Measurements from ENCODE around the gene P2RY8.
"Not testable (repeated sequence)": the region's sequence is repeated elsewhere in the genome, so short reads cannot be mapped to it uniquely, and the experiment has no call there.

DNA sequence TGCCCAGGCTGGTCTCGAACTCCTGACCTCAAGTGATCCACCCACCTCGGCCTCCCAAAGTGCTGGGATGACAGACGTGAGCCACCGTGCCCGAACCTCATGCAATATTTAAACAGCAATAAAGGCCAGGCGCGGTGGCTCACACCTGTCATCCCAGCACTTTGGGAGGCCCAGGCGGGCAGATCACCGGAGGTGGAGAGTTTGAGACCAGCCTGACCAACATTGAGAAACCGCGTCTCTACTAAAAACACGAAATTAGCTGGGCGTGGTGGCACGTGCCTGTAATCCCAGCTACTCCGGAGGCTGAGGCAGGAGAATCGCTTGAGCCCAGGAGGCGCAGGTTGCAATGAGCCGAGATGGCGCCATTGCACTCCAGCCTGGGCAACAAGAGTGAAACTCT is 37.2 kb upstream of the P2RY8 start:
- not testable (repeated sequence) for TF ChIP-seq CTCF (IDR thresholded peaks at IDR 0.05; ENCODE audit: insufficient read depth, low read length); POLR2AphosphoS5 (IDR thresholded peaks at IDR 0.05; ENCODE audit: low read depth); REST (IDR thresholded peaks at IDR 0.05; ENCODE audit: insufficient replicate concordance, low read depth)
